Renal pelvis (tissue), 3 donors: ENCODE data around the gene APBB2. TPM values are rescaled to one million over a fixed set of nuclear protein-coding genes. Genes with fewer than 3 reads are reported as not detected.

Source experiments
- polyA plus RNA-seq, 3 donors: library from polyadenylated mRNA; unstranded; fragments of 120-200 nt; gene quantifications; one replicate each; pipeline ENCODE4 v1.2.1, GENCODE V29; 2013; ENCODE audit not compliant: insufficient read length in 3 of 3

Gene APBB2
- polyA plus RNA-seq, 3 donors = 43.3 to 59.5 (median 59.4) TPM

Other genes starting within 250 kb of the APBB2 start
- gene UCHL1, start 42.4 kb upstream of the APBB2 start, polyA plus RNA-seq = 100 to 1,000 TPM in 2 of 3 donors, 10 to 100 TPM in 1; 97.5 to 105 (median 105) TPM